ENCODE results near the gene CDK17.
"Not testable (repeated sequence)": the region's sequence is repeated elsewhere in the genome, so short reads cannot be mapped to it uniquely, and the experiment has no call there.

The CDK17 gene

DNA sequence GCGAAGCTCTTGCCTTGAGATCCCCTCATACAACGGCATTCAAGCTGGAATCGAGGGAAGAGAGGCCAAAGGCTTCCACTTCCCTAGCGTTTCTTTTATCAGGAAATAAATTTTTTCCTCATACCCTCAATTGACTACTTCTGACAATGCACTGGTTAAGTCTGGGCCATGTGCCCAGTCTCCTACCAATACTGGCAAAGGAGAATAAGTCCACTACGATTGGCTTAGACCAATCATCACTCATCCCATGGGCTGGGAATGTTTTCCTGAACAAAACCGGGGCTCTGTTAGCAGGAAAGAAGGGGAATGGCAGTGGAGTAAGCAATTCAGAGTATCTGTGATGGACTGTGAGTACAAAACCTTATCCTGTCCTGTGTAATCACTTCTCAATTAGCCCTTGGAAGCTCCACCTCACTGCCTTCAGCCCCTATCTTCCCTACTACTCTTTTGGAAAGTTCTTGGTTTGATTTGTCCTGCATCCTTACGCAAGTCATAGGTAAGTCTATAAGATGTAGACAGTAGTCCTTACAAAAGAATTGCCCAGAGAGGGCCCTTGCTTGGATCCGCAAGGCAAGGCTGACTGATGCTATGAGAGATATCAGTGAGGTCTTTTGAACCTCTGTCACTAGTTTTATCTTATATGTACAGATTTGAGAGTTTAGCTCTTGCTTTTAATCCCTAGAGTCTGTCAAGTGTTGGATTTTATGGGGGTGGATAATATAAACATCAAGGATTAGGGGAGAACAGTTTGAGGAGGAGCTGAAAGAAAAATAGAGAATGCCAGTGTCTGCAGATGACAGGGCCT, 36.3 kb upstream of the CDK17 start:
- Histone ChIP-seq H3K4me3 (ENCODE audit: low read depth, low read length) (no peak overlapping the region), H3K9ac (ENCODE audit: low read length) (no peak overlapping the region), H3K18ac (ENCODE audit: low read length) (no peak overlapping the region), H2BK120ac (ENCODE audit: insufficient read depth, low read length, poor library complexity) (no peak overlapping the region), H4K12ac (ENCODE audit: low read depth, low read length) (no peak overlapping the region), H3K27me3 (ENCODE audit: insufficient read depth, low read length) (no peaks in the 10 kb centered on the region), H2AK5ac (ENCODE audit: low read length) (no peak overlapping the region), H3K14ac (ENCODE audit: low read length) (no peak overlapping the region), H2AFZ (ENCODE audit: insufficient read depth, low read length, poor library complexity) (no peak overlapping the region), H3K4ac (ENCODE audit: low read depth, low read length) (no peak overlapping the region), H4K91ac (ENCODE audit: low read depth, low read length) (no peak overlapping the region), H2BK5ac (ENCODE audit: low read depth, low read length, poor library complexity) (no peak overlapping the region), H4K8ac (ENCODE audit: low read depth, low read length) (no peak overlapping the region), H3K4me1 (ENCODE audit: control insufficient read depth in 1 of 2, insufficient read depth in 2 of 2, low read length in 2 of 2) (peaks cover 0 to 2% of the 10 kb centered on the region in 2 experiments), H3K27ac (ENCODE audit: low read depth, low read length) (no peak overlapping the region), H3K9me3 (ENCODE audit: insufficient read depth, low read depth, low read length) (no peaks in the 10 kb centered on the region), H3K79me2 (ENCODE audit: control insufficient read depth, insufficient read depth, low read length, poor library complexity) (no peaks in the 10 kb centered on the region), H3K4me2 (ENCODE audit: low read length) (no peak overlapping the region), H2BK12ac (ENCODE audit: low read length) (no peak overlapping the region), H3K36me3 (ENCODE audit: control insufficient read depth in 1 of 2, insufficient read depth in 2 of 2, low read length in 2 of 2) (no peaks in the 10 kb centered on the region), H3K79me1 (ENCODE audit: low read length) (no peaks in the 10 kb centered on the region), H3K23ac (ENCODE audit: low read length) (no peak overlapping the region)
- WGBS (ENCODE audit: extremely low coverage, insufficient coverage, insufficient read length), result no CpG with 5 or more reads among the region's 8 CpGs
- no peak for DNase-seq

DNA sequence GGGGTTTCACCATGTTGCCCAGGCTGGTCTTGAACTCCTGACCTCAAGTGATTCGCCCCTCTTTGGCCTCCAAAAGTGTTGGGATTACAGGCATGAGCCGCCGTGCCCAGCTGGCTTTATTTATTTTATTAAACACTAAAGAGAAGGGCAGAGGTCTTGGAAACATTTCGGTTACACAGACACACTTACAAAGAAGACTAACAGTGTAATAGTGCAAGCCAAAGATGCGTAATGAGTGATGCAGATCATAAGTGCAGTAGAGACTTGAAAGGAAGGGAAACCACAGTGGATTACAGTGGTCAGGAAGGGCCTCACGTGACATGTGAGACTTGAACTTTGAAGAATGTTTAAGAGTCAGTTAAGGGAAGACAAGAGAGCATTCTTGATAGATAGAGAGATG, 33.9 kb upstream of the CDK17 start:
- Histone ChIP-seq H2BK12ac (ENCODE audit: low read length) (no peak overlapping the region), H2AFZ (ENCODE audit: insufficient read depth, low read length, poor library complexity) (no peak overlapping the region), H3K23ac (ENCODE audit: low read length) (no peak overlapping the region), H4K12ac (ENCODE audit: low read depth, low read length) (no peak overlapping the region), H3K79me2 (ENCODE audit: control insufficient read depth, insufficient read depth, low read length, poor library complexity) (no peaks in the 10 kb centered on the region), H2AK5ac (ENCODE audit: low read length) (no peak overlapping the region), H3K9ac (ENCODE audit: low read length) (no peak overlapping the region), H3K79me1 (ENCODE audit: low read length) (peaks cover 4% of the 10 kb centered on the region), H3K4me2 (ENCODE audit: low read length) (no peak overlapping the region), H2BK120ac (ENCODE audit: insufficient read depth, low read length, poor library complexity) (no peak overlapping the region), H3K4me3 (ENCODE audit: low read depth, low read length) (no peak overlapping the region), H3K18ac (ENCODE audit: low read length) (no peak overlapping the region), H3K36me3 (ENCODE audit: control insufficient read depth in 1 of 2, insufficient read depth in 2 of 2, low read length in 2 of 2) (no peaks in the 10 kb centered on the region), H3K27ac (ENCODE audit: low read depth, low read length) (no peak overlapping the region), H3K27me3 (ENCODE audit: insufficient read depth, low read length) (no peaks in the 10 kb centered on the region), H3K9me3 (ENCODE audit: insufficient read depth, low read depth, low read length) (no peaks in the 10 kb centered on the region), H4K91ac (ENCODE audit: low read depth, low read length) (no peak overlapping the region), H2BK5ac (ENCODE audit: low read depth, low read length, poor library complexity) (no peak overlapping the region), H3K14ac (ENCODE audit: low read length) (no peak overlapping the region), H4K8ac (ENCODE audit: low read depth, low read length) (no peak overlapping the region), H3K4me1 (ENCODE audit: control insufficient read depth in 1 of 2, insufficient read depth in 2 of 2, low read length in 2 of 2) (peaks cover 7 to 12% of the 10 kb centered on the region in 2 experiments), H3K4ac (ENCODE audit: low read depth, low read length) (no peak overlapping the region)
- DNase-seq, result peak; percentile 65 to 85
- no CpG with 5 or more reads among the region's 6 CpGs for WGBS (ENCODE audit: extremely low coverage, insufficient coverage, insufficient read length)

GRCh38 chr12:96432496-96433321, 32.5 kb upstream of the CDK17 start:
- not testable (repeated sequence) for H3K27me3 ChIP-seq (ENCODE audit: insufficient read depth, low read length); H2BK5ac ChIP-seq (ENCODE audit: low read depth, low read length, poor library complexity); H3K27ac ChIP-seq (ENCODE audit: low read depth, low read length); H3K4me3 ChIP-seq (ENCODE audit: low read depth, low read length); H3K79me1 ChIP-seq (ENCODE audit: low read length); H4K8ac ChIP-seq (ENCODE audit: low read depth, low read length); H3K9ac ChIP-seq (ENCODE audit: low read length); H2AK5ac ChIP-seq (ENCODE audit: low read length); H3K36me3 ChIP-seq (ENCODE audit: control insufficient read depth in 1 of 2, insufficient read depth in 2 of 2, low read length in 2 of 2); H3K79me2 ChIP-seq (ENCODE audit: control insufficient read depth, insufficient read depth, low read length, poor library complexity); H3K14ac ChIP-seq (ENCODE audit: low read length); H3K18ac ChIP-seq (ENCODE audit: low read length); H3K23ac ChIP-seq (ENCODE audit: low read length); H4K12ac ChIP-seq (ENCODE audit: low read depth, low read length); H3K9me3 ChIP-seq (ENCODE audit: insufficient read depth, low read depth, low read length); H3K4me2 ChIP-seq (ENCODE audit: low read length); H2AFZ ChIP-seq (ENCODE audit: insufficient read depth, low read length, poor library complexity); H3K4ac ChIP-seq (ENCODE audit: low read depth, low read length); H2BK120ac ChIP-seq (ENCODE audit: insufficient read depth, low read length, poor library complexity); H2BK12ac ChIP-seq (ENCODE audit: low read length)
- H4K91ac ChIP-seq (ENCODE audit: low read depth, low read length), result peak overlapping the region; percentile 14
- DNase-seq, result peak; percentile 62 to 80
- peaks cover 12 to 16% of the 10 kb centered on the region in 2 experiments for H3K4me1 ChIP-seq (ENCODE audit: control insufficient read depth in 1 of 2, insufficient read depth in 2 of 2, low read length in 2 of 2)
- WGBS (ENCODE audit: extremely low coverage, insufficient coverage, insufficient read length), result no CpG with 5 or more reads among the region's 4 CpGs

DNA sequence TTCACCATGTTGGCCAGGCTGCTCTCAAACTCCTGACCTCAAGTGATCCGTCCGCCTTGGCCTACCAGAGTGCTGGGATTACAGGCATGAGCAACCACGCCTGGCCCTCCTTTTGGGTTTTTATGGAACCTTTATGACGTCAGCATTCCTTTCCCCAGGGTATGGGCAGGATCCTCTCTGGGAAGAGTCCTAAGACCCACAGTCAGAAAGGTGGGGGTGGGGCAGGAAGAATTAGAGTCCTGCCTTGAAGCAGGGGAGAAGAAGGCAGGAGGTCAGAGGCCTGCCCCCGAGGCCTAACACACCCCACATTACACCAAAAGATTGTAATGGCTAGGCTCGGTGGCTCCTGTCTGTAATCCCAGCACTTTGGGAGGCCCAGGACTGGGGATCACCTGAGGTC, 30.8 kb upstream of the CDK17 start:
- H3K27me3 ChIP-seq (ENCODE audit: insufficient read depth, low read length), result no peaks in the 10 kb centered on the region
- H3K18ac ChIP-seq (ENCODE audit: low read length), result no peak overlapping the region
- peak overlapping the region; percentile 73 for H2BK120ac ChIP-seq (ENCODE audit: insufficient read depth, low read length, poor library complexity)
- peak; percentile 80 to 89 for DNase-seq
- no peak overlapping the region for H2AFZ ChIP-seq (ENCODE audit: insufficient read depth, low read length, poor library complexity)
- H3K14ac ChIP-seq (ENCODE audit: low read length), result no peak overlapping the region
- H2BK5ac ChIP-seq (ENCODE audit: low read depth, low read length, poor library complexity), result no peak overlapping the region
- H3K4me3 ChIP-seq (ENCODE audit: low read depth, low read length), result no peak overlapping the region
- peaks cover 9% of the 10 kb centered on the region for H3K79me1 ChIP-seq (ENCODE audit: low read length)
- no peak overlapping the region for H2AK5ac ChIP-seq (ENCODE audit: low read length)
- peak overlapping the region; percentile 2 for H4K91ac ChIP-seq (ENCODE audit: low read depth, low read length)
- no peak overlapping the region for H4K12ac ChIP-seq (ENCODE audit: low read depth, low read length)
- no peak overlapping the region for H3K27ac ChIP-seq (ENCODE audit: low read depth, low read length)
- WGBS (ENCODE audit: extremely low coverage, insufficient coverage, insufficient read length), result no CpG with 5 or more reads among the region's 6 CpGs
- no peak overlapping the region for H4K8ac ChIP-seq (ENCODE audit: low read depth, low read length)
- H3K4ac ChIP-seq (ENCODE audit: low read depth, low read length), result no peak overlapping the region
- H3K23ac ChIP-seq (ENCODE audit: low read length), result no peak overlapping the region
- H3K79me2 ChIP-seq (ENCODE audit: control insufficient read depth, insufficient read depth, low read length, poor library complexity), result no peaks in the 10 kb centered on the region
- peak overlapping the region; percentile 53 for H2BK12ac ChIP-seq (ENCODE audit: low read length)
- no peak overlapping the region for H3K9ac ChIP-seq (ENCODE audit: low read length)
- peaks cover 15 to 21% of the 10 kb centered on the region in 2 experiments for H3K4me1 ChIP-seq (ENCODE audit: control insufficient read depth in 1 of 2, insufficient read depth in 2 of 2, low read length in 2 of 2)
- H3K4me2 ChIP-seq (ENCODE audit: low read length), result no peak overlapping the region
- no peaks in the 10 kb centered on the region for H3K9me3 ChIP-seq (ENCODE audit: insufficient read depth, low read depth, low read length)
- H3K36me3 ChIP-seq (ENCODE audit: control insufficient read depth in 1 of 2, insufficient read depth in 2 of 2, low read length in 2 of 2), result no peaks in the 10 kb centered on the region

All from trophoblast cell (in vitro differentiated cells and primary cell).